A549 (cell line): Measurements from ENCODE around the gene RAPGEF4. TPM values are rescaled to one million over a fixed set of nuclear protein-coding genes. Genes with fewer than 3 reads are reported as not detected.

Experiments used
- ATAC-seq, 2 experiments: fragments of 200-7000 bp in 1 of 2; fragments of >200 bp in 1 of 2; cut with Nextera tagmentation in 1 of 2; cut with Tn5 transposase in 1 of 2; 3 replicates each; pipeline versions ENCODE4 v1.8.0 to v1.9.1; 2018 to 2020; ENCODE audit warnings: mild to moderate bottlenecking in 1 of 2, moderate library complexity in 1 of 2
- CTCF ChIA-PET: fragments of 300-600 bp; sonication (Branson Sonifier 250); formaldehyde crosslinking; extraction: SDS; loops from one replicate; lab custom pipeline; 2021; ENCODE audit warnings: antibody characterized with exemption, inconsistent platforms; lab: Yijun Ruan, JAX
- POLR2A ChIA-PET: fragments of 350-600 bp; formaldehyde crosslinking; extraction: SDS; loops from one replicate; lab custom pipeline; 2021; ENCODE audit warnings: antibody characterized with exemption, inconsistent platforms; lab: Yijun Ruan, JAX
- DNase-seq, 2 experiments: peaks; one replicate each; pipeline versions ENCODE4 v3.0.0 to v3.0.0-alpha.2; 2011 to 2016; ENCODE audit warnings: low read depth in 1 of 2, low spot score in 1 of 2
- FAIRE-seq: peaks from 2 replicates; lab custom pipeline; 2011; peaks lifted over from hg19 to GRCh38; lab: Jason Lieb, UNC
- H3K27ac ChIP-seq, 2 experiments: fragments of >200 bp; sonication (Bioruptor Twin); formaldehyde crosslinking; 3 replicates each; pipeline ENCODE4 v1.5.1; 2016 to 2017
- H3K4me1 ChIP-seq: fragments of >200 bp; sonication (Bioruptor Twin); formaldehyde crosslinking; 3 replicates; pipeline ENCODE4 v1.6.1; 2016
- H3K4me2 ChIP-seq: fragments of >200 bp; sonication (Bioruptor Twin); formaldehyde crosslinking; 3 replicates; pipeline ENCODE4 v1.6.1; 2016
- H3K4me3 ChIP-seq: fragments of >200 bp; sonication (Bioruptor Twin); formaldehyde crosslinking; 3 replicates; pipeline ENCODE4 v1.5.1; 2016
- H3K9me3 ChIP-seq: fragments of >200 bp; sonication (Bioruptor Twin); formaldehyde crosslinking; 3 replicates; pipeline ENCODE4 v1.6.1; 2016
- ATOH8 ChIP-seq: fragments of 250-450 bp; sonication (Bioruptor Pico); IDR thresholded peaks from 2 replicates; pipeline ENCODE4 v1.5.0; 2020; ENCODE audit warnings: low read depth, mild to moderate bottlenecking, moderate library complexity
- BCL3 ChIP-seq: fragments of >200 bp; sonication (Bioruptor Twin); formaldehyde crosslinking; IDR thresholded peaks from 3 replicates; pipeline ENCODE4 v1.6.1; 2016
- EHF ChIP-seq: fragments of 250-450 bp; sonication (Bioruptor Pico); IDR thresholded peaks from 2 replicates; pipeline ENCODE4 v1.5.0; 2020; ENCODE audit warnings: mild to moderate bottlenecking
- ESRRA ChIP-seq: fragments of 150-350 bp; IDR thresholded peaks from 2 replicates; pipeline ENCODE4 v1.6.1; 2014; ENCODE audit warnings: mild to moderate bottlenecking, low read length, borderline replicate concordance
- FOSL2 ChIP-seq, 2 experiments: fragments of 450-650 bp in 1 of 2; fragments of >200 bp in 1 of 2; sonication (Bioruptor Twin) in 1 of 2; formaldehyde crosslinking; IDR thresholded peaks; 2 replicates each; pipeline versions ENCODE4 v1.5.0 to v1.6.1; 2016 to 2020; ENCODE audit warnings: mild to moderate bottlenecking in 1 of 2, moderate library complexity in 1 of 2
- FOXS1 ChIP-seq: fragments of 250-450 bp; sonication (Bioruptor Pico); IDR thresholded peaks from 2 replicates; pipeline ENCODE4 v1.5.0; 2020; ENCODE audit warnings: mild to moderate bottlenecking, moderate library complexity
- GATA3 ChIP-seq: IDR thresholded peaks from 2 replicates; pipeline ENCODE4 v1.6.1; 2012; ENCODE audit warnings: borderline replicate concordance
- HDAC2 ChIP-seq: fragments of 200-600 bp; sonication (generic); IDR thresholded peaks from 2 replicates; pipeline ENCODE4 v1.6.1; 2016
- HEYL ChIP-seq: fragments of 250-450 bp; sonication (Bioruptor Pico); IDR thresholded peaks from 2 replicates; pipeline ENCODE4 v1.8.0; 2021; ENCODE audit warnings: mild to moderate bottlenecking, moderate library complexity
- JUNB ChIP-seq: fragments of >200 bp; sonication (Bioruptor Twin); formaldehyde crosslinking; IDR thresholded peaks from 2 replicates; pipeline ENCODE4 v1.6.1; 2016
- KDM1A ChIP-seq: fragments of 200-600 bp; sonication (generic); IDR thresholded peaks from 2 replicates; pipeline ENCODE4 v1.6.1; 2016; ENCODE audit warnings: low read depth, mild to moderate bottlenecking
- MAX ChIP-seq: IDR thresholded peaks from 2 replicates; pipeline ENCODE4 v1.6.1; 2012
- MYC ChIP-seq: IDR thresholded peaks from 2 replicates; pipeline ENCODE4 v1.6.1; 2012; ENCODE audit warnings: mild to moderate bottlenecking, inconsistent platforms, low read length, improper control_type of control experiment, borderline replicate concordance
- PHF8 ChIP-seq: fragments of 200-600 bp; sonication (generic); IDR thresholded peaks from 2 replicates; pipeline ENCODE4 v1.6.1; 2016; ENCODE audit warnings: low read depth, mild to moderate bottlenecking, antibody characterized with exemption, moderate library complexity, borderline replicate concordance
- POLR2AphosphoS2 ChIP-seq: conservative IDR thresholded peaks from 2 replicates; pipeline ENCODE4 v1.6.1; 2012; ENCODE audit warnings: low read length, improper control_type of control experiment, inconsistent platforms
- RARB ChIP-seq: fragments of 250-450 bp; sonication (Bioruptor Pico); IDR thresholded peaks from 2 replicates; pipeline ENCODE4 v1.8.0; 2021; ENCODE audit warnings: mild to moderate bottlenecking, moderate library complexity
- TP53 ChIP-seq: fragments of 250-450 bp; sonication (Bioruptor Pico); IDR thresholded peaks from 2 replicates; pipeline ENCODE4 v1.5.0; 2021; ENCODE audit warnings: mild to moderate bottlenecking, moderate library complexity
- USF2 ChIP-seq: fragments of 450-650 bp; IDR thresholded peaks from 2 replicates; pipeline ENCODE4 v1.6.1; 2014; ENCODE audit warnings: antibody characterized with exemption
- ZFP36 ChIP-seq: fragments of 450-650 bp; IDR thresholded peaks from 2 replicates; pipeline ENCODE4 v1.6.1; 2014; ENCODE audit warnings: borderline replicate concordance; ENCODE audit not compliant: partially characterized antibody
- WGBS: methylation state at CpG from one replicate; pipeline ENCODE4 v1.1.6; 2017; ENCODE audit errors: missing lambda C conversion rate; 5-methylcytosine and 5-hydroxymethylcytosine counted together
- polyA plus RNA-seq, 4 experiments: library from polyadenylated mRNA; depleted of rRNA in 3 of 4; stranded (reverse); fragments of >200 nt; fragmentation: RNase III in 1 of 4; extraction: RNeasy Plus Mini Kit Qiagen cat#74134 plus additional on column Dnase treatment in 1 of 4; gene quantifications; 2 replicates in 3 of 4; 3 replicates in 1 of 4; pipeline ENCODE4 v1.2.3, GENCODE V29; 2011 to 2017

RAPGEF4 gene
- polyA plus RNA-seq, 2 of the 4 experiments (the other 2 are of a cell fraction), result 0.18 to 1.1 TPM

DNA sequence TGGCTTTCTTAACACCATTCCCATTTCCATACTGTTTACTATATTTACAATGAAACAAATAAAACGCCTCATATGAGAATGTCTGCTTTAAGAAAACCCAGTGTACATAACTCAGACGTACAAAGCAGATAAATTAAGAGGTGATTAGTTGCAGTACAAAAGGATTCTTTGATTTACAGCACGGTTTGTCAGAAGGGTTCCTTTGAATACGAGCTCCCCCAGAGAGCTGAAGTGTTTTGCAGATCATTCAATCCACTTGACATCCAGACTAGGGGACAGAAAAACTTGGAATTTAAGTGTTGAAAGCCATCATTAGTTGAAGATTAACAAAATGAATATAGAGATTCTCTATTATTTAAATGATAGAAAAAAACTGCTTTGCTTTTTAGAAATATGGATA lies 72.5 kb downstream of the RAPGEF4 start:
- FAIRE-seq (no peak), ATAC-seq (no peak), DNase-seq (no peak)
- ChIA-PET POLR2A (no interaction called here), CTCF (interaction anchor here (0.9 to 5.7 kb wide), 9 partner anchors 12 to 594 kb away, joined by 3 to 74 read pairs (median 5); no protein-coding TSS in a partner anchor)
- TF ChIP-seq ESRRA (no peak), ZFP36 (no peak), MAX (no peak), FOXS1 (no peak), GATA3 (no peak), TP53 (CRISPR knock-in tag) (no peak), HEYL (no peak)
- H3K4me3 ChIP-seq, result no peak overlapping the region
- 0 out of 3 replicates have a peak, but pooled peaks cover 4% of the 10 kb centered on the region for H3K9me3 ChIP-seq
- H3K4me1 ChIP-seq, result no peaks in the 10 kb centered on the region
- H3K4me2 ChIP-seq, result no peak overlapping the region
- WGBS, result 66% methylated on average over 4 of the region's 4 CpGs
- H3K27ac ChIP-seq, result no peak overlapping the region

- POLR2A ChIA-PET, result no interaction called here
- CTCF ChIA-PET, result interaction anchor here (0.6 kb wide), 1 partner anchor 374 kb away, joined by 4 read pairs; no protein-coding TSS in a partner anchor
- Histone ChIP-seq H3K9me3 (no peaks in the 10 kb centered on the region), H3K4me3 (no peak overlapping the region), H3K27ac (no peak overlapping the region), H3K4me1 (no peaks in the 10 kb centered on the region), H3K4me2 (no peak overlapping the region)
- DNase-seq (no peak), FAIRE-seq (no peak), ATAC-seq (no peak)
- WGBS, result 2% methylated on average over 2 of the region's 2 CpGs
- TF ChIP-seq RARB (CRISPR knock-in tag) (no peak), JUNB (no peak), USF2 (no peak)
These were observed 75.4 kb downstream of the RAPGEF4 start for GRCh38 chr2:172811027-172811426.

DNA sequence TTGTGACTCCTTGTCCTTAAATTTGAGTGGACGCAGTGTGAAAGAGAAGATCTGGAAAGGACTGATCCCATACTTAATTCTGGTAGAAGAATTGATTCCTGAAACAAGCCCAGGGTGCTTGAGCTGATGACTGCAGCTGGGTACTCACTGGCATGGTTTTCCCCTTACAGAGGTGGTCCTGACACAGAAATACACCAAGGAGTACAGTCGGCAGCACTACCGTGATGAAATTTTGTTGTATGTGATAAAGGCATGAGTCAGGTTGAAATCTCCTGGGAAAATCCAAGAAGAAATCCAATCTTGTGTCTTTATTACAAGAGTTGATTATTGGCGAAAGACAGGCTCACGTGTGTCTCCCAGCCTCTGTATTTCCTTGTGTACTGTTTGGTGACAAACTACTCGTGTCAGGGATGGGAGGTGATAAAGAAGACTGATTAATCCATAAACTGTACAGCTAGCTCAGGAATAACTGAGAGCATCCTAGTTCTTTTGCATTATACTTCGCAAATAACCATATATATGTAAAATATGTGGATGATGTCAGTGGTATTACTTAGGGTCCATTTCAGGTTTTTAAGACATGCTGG lies 76.6 kb downstream of the RAPGEF4 start:
- Histone ChIP-seq H3K27ac (no peak overlapping the region), H3K9me3 (no peaks in the 10 kb centered on the region), H3K4me2 (no peak overlapping the region), H3K4me3 (no peak overlapping the region), H3K4me1 (no peaks in the 10 kb centered on the region)
- ATAC-seq (no peak), DNase-seq (no peak), FAIRE-seq (no peak)
- ChIA-PET CTCF (interaction anchor here (0.8 to 4.3 kb wide), 3 partner anchors 10 to 119 kb away, joined by 3 to 47 read pairs (median 3); no protein-coding TSS in a partner anchor), POLR2A (no interaction called here)
- TF ChIP-seq MAX, result no peak
- TF ChIP-seq POLR2AphosphoS2, result no peak
- TF ChIP-seq BCL3, result no peak
- TF ChIP-seq FOSL2 (IDR thresholded peaks at IDR 0.05), result no peak
- no peak for TF ChIP-seq FOSL2 (CRISPR knock-in tag; IDR thresholded peaks at IDR 0.05)
- TF ChIP-seq MYC, result no peak
- TF ChIP-seq ATOH8 (CRISPR knock-in tag), result no peak
- no peak for TF ChIP-seq EHF (CRISPR knock-in tag)
- no peak for TF ChIP-seq HDAC2
- TF ChIP-seq KDM1A, result no peak
- no peak for TF ChIP-seq PHF8
- 76% methylated on average over 7 of the region's 7 CpGs for WGBS
